ENCODE measurements around the gene B4GALT1. TPM values are rescaled to one million over a fixed set of nuclear protein-coding genes. Genes with fewer than 3 reads are reported as not detected.

B4GALT1 gene
- total RNA-seq = 30.8 TPM

GRCh38 chr9:33167084-33167971 lies at the start of gene B4GALT1:
B4GALT1 (minus strand) TSS chr9:33167336; CDS start chr9:33167169, 167 bp downstream.
- DNase-seq = peak; percentile 93

- no peak for DNase-seq
Measured at GRCh38 chr9:33211695-33212393, 44.7 kb upstream of the B4GALT1 start.

- DNase-seq = no peak
Measured at GRCh38 chr9:33210006-33210715, 43.0 kb upstream of the B4GALT1 start.

- DNase-seq = no peak
Measured at GRCh38 chr9:33209394-33209793, 42.3 kb upstream of the B4GALT1 start.

- peak; percentile 33 for DNase-seq
Measured at GRCh38 chr9:33202552-33203201, 35.5 kb upstream of the B4GALT1 start.

GRCh38 chr9:33202018-33202417 lies 34.9 kb upstream of the B4GALT1 start:
- no peak for DNase-seq

- DNase-seq = no peak
Measured at GRCh38 chr9:33198165-33198564, 31.0 kb upstream of the B4GALT1 start.

- DNase-seq = peak; percentile 72
Measured at GRCh38 chr9:33197279-33198152, 30.4 kb upstream of the B4GALT1 start.

GRCh38 chr9:33196736-33197135 lies 29.6 kb upstream of the B4GALT1 start:
- no peak for DNase-seq

GRCh38 chr9:33193818-33194217 lies 26.7 kb upstream of the B4GALT1 start:
- DNase-seq = no peak

- peak; percentile 61 for DNase-seq
Measured at GRCh38 chr9:33192493-33193255, 25.5 kb upstream of the B4GALT1 start.

GRCh38 chr9:33190021-33190705 lies 23.0 kb upstream of the B4GALT1 start:
- DNase-seq = no peak

GRCh38 chr9:33189331-33189791 lies 22.2 kb upstream of the B4GALT1 start:
- peak; percentile 68 for DNase-seq

- no peak for DNase-seq
Measured at GRCh38 chr9:33188711-33189110, 21.6 kb upstream of the B4GALT1 start.

GRCh38 chr9:33187519-33188218 lies 20.5 kb upstream of the B4GALT1 start:
- peak; percentile 90 for DNase-seq

GRCh38 chr9:33186457-33187168 lies 19.5 kb upstream of the B4GALT1 start:
- DNase-seq = no peak

- DNase-seq = no peak
Measured at GRCh38 chr9:33185858-33186257, 18.7 kb upstream of the B4GALT1 start.

- no peak for DNase-seq
Measured at GRCh38 chr9:33185406-33185805, 18.3 kb upstream of the B4GALT1 start.
